HUES48 (cell line): ENCODE results near the gene THADA.

ENCODE experiments used
- H3K27ac ChIP-seq: one replicate; pipeline ENCODE4 v1.7.0; 2013; ENCODE audit warnings: low read depth, low read length, inconsistent platforms
- H3K27me3 ChIP-seq: 2 replicates; pipeline ENCODE4 v1.6.1; 2013; ENCODE audit warnings: mild to moderate bottlenecking, low read length; ENCODE audit not compliant: control insufficient read depth, insufficient read depth
- H3K36me3 ChIP-seq: 2 replicates; pipeline ENCODE4 v1.6.1; 2013; ENCODE audit warnings: low read length; ENCODE audit not compliant: control insufficient read depth, insufficient read depth
- H3K4me1 ChIP-seq: 2 replicates; pipeline ENCODE4 v1.6.1; 2013; ENCODE audit warnings: mild to moderate bottlenecking, low read length; ENCODE audit not compliant: control insufficient read depth, insufficient read depth
- H3K4me3 ChIP-seq: 2 replicates; pipeline ENCODE4 v1.5.1; 2013; ENCODE audit warnings: mild to moderate bottlenecking, low read depth, low read length
- H3K9ac ChIP-seq: 2 replicates; pipeline ENCODE4 v1.6.1; 2013; ENCODE audit warnings: mild to moderate bottlenecking, low read depth, low read length, moderate library complexity
- H3K9me3 ChIP-seq: 2 replicates; pipeline ENCODE4 v1.6.1; 2013; ENCODE audit warnings: low read length; ENCODE audit not compliant: control insufficient read depth, insufficient read depth

The THADA gene

DNA sequence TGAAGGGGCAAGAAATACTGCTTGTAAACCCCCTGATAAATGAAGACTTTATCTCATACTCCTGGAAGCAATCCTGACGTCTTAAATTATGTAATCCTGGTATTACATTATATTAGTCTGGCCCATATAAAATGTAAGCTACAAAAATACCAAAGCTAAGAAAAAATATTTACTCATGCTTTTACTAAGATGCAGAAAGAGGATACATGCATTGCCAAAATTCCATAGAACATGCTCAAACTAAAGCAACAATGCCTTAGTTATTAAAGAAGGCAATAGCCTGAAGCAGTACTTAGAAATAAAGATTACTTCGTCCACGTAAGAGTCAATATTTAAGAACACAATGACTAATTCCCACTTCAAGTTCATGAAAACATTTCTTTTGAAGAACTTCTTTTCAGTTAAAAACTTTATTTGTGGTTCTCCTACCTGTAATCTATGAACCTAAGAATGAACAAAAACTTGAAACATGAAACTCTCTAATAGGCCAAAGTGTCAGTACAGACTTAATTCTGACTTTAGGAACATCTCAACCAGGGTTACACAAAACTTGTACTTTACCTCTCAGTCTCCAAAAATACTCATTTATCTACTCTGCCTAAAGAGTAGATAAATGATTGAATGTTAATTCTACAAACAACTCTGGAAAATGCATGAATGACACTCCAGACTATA, 117.3 kb downstream of the THADA start:
- Histone ChIP-seq H3K4me3 (no peak overlapping the region), H3K27me3 (no peaks in the 10 kb centered on the region), H3K4me1 (no peaks in the 10 kb centered on the region), H3K27ac (no peak overlapping the region), H3K36me3 (no peaks in the 10 kb centered on the region), H3K9me3 (no peaks in the 10 kb centered on the region), H3K9ac (no peak overlapping the region)

DNA sequence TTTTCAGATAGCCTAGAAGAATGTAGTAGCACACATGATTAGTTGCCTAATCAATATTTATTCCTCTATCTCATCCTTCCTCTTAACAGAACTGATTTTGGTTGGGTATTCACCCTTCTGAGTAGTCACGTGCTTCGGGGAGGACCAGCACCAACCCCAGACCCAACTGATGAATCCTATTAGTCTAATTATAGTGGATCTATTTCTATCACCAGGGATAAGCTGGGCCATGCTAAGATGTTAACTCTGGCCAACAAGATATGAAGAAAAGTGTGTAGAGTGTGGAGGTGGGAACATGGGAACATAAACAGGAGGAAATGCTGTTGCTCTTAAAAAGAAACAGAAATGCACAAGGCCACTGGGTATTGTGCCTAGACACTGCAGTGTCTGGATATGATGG, 119.9 kb downstream of the THADA start:
- Histone ChIP-seq H3K9ac (no peak overlapping the region), H3K4me3 (no peak overlapping the region), H3K27ac (no peak overlapping the region), H3K36me3 (no peaks in the 10 kb centered on the region), H3K9me3 (no peaks in the 10 kb centered on the region), H3K27me3 (no peaks in the 10 kb centered on the region), H3K4me1 (no peaks in the 10 kb centered on the region)

DNA sequence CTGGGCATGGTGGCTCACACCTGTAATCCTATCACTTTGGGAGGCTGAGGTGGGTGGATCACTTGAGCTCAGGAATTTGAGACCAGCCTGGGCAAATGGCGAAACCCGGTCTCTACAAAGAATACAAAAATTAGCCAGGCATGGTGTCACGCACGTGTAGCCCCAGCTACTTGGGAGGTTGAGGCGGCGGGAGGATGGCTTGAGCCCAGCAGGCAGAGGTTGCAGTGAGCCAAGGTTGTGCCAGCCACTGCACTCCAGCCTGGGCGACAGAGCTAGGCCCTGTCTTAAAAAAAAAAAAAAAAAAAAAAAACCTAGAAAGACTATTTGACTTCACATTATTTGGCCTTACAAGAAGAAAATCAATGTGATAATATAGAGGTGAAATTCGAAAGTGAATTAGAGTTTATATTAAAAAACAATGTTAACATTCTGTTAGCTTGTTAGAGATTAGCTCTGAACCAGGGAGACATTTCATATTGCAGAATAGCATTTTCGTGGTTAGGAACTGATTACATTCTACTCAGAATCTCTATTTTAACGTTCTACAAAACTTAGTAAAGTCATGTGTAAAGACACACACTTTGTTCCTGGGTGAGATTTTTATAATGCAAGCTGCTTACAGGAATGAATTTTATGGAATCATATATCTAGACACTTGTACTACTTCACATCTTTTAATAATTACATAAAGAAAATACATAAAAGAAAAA, 120.5 kb downstream of the THADA start:
- H3K27me3 ChIP-seq = no peaks in the 10 kb centered on the region
- H3K9me3 ChIP-seq = no peaks in the 10 kb centered on the region
- H3K27ac ChIP-seq = no peak overlapping the region
- H3K36me3 ChIP-seq = no peaks in the 10 kb centered on the region
- H3K4me3 ChIP-seq = no peak overlapping the region
- no peaks in the 10 kb centered on the region for H3K4me1 ChIP-seq
- no peak overlapping the region for H3K9ac ChIP-seq

DNA sequence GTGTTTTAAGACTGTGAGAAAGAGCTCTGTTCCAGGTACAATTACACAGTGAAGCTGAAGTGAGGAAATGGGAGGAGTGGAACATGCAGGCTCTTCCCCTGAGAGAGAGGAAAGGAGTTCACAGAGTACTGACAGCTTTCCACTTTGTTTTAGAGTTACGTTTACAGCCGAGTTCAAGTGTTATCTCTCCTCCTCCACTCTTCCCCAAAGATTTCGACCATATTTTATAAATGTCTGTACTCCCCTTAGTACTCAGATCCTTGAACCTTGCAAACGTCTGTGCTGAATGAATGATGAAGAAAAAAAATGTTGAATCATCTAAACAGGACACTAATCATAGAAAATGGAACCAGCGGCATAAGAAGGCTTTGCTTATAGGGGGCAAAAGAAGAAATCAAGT, 121.6 kb downstream of the THADA start:
- Histone ChIP-seq H3K27me3 (no peaks in the 10 kb centered on the region), H3K4me3 (no peak overlapping the region), H3K27ac (no peak overlapping the region), H3K9ac (no peak overlapping the region), H3K36me3 (no peaks in the 10 kb centered on the region), H3K4me1 (peaks cover 6% of the 10 kb centered on the region; the same call in 1 of the 2 replicates), H3K9me3 (no peaks in the 10 kb centered on the region)

DNA sequence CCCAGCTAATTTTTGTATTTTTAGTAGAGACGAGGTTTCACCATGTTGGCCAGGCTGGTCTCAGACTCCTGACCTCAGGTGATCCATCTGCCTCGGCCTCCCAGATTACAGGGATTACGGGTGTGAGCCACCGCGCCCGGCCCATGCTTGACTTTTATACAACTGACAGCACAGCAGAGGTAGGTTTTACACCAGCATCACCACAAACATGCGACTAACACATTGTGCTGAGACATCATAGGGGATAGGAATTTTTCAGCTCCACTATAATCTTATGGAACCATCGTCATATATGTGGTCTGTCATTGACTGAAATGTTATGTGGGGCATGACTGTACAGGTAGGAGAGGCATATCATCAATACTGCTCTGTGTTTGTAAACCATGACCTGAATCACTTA, 122.1 kb downstream of the THADA start:
- peaks cover 11% of the 10 kb centered on the region for H3K4me1 ChIP-seq
- no peaks in the 10 kb centered on the region for H3K36me3 ChIP-seq
- no peaks in the 10 kb centered on the region for H3K9me3 ChIP-seq
- no peak overlapping the region for H3K4me3 ChIP-seq
- H3K9ac ChIP-seq = no peak overlapping the region
- no peak overlapping the region for H3K27ac ChIP-seq
- no peaks in the 10 kb centered on the region for H3K27me3 ChIP-seq

DNA sequence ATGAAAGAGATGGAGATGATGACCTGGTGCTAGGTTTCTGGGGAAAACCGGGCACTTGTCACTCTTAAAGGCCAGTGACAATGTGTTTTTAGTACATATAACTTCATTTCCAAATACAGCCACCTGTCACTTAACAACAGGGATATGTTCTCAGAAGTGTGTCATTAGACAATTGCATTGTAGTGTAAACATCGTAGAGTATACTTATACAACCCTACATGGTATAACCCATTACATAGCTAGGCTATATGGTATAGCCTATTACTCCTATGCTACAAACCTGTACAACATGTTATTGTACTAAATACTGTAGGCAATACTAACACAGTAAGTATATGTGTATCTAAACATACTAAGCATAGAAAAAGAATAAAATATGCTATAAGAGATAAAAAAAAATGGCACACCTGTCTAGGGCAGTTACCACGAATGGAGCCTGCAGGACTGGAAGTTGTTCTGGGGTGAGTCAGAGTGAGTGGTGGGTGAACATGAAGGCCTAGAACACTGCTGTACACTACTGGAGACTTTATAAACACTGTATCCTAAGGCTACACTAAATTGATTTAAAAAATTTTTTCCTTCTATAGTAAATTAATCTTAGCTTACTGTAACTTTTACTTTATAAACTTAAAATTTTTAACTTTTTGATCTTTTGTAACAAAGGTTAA, 123.2 kb downstream of the THADA start:
- Histone ChIP-seq H3K9me3 (no peaks in the 10 kb centered on the region), H3K36me3 (no peaks in the 10 kb centered on the region), H3K27me3 (no peaks in the 10 kb centered on the region), H3K4me3 (no peak overlapping the region), H3K27ac (no peak overlapping the region), H3K9ac (no peak overlapping the region), H3K4me1 (peaks cover 16% of the 10 kb centered on the region)

DNA sequence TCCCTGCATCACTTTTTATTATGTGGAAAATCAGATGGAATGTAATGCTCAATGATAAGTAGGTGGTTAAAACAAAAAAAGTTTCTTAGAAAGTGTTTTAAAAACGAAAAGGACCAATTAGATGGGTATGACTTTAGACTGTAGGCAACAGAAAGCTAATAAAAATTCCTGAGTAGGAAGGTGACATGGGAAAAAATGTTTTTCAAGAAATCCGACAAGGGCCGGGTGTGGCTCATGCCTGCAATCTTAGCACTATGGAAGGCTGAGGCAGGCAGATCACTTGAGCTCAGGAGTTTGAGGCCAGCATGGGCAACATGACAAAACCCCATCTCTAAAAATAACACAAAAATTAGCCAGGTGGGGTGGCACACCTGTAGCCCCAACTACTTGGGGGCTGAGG, 126.1 kb downstream of the THADA start:
- Histone ChIP-seq H3K4me3 (no peak overlapping the region), H3K9me3 (no peaks in the 10 kb centered on the region), H3K36me3 (no peaks in the 10 kb centered on the region), H3K27me3 (no peaks in the 10 kb centered on the region), H3K9ac (no peak overlapping the region), H3K4me1 (peaks cover 16% of the 10 kb centered on the region), H3K27ac (no peak overlapping the region)

DNA sequence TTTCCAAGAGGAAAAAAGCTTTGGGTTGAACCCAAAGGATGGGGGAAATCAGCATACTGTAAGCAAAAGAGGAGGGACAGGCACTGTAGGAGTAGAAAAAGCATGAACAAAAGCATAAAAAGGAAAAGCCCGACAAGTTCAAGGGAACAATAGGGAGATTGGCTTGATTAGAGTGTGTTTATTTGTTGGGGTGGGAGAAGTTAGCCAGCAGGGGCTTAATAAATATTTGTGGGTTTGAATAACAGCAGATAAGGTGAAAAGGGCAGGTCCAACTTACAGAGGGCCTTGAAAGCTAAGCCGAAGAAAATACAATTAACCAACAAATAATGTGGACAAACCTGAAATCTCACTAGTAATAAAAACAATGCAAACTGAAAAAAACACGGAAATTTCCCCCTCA, 126.7 kb downstream of the THADA start:
- Histone ChIP-seq H3K4me3 (no peak overlapping the region), H3K36me3 (no peaks in the 10 kb centered on the region), H3K9me3 (no peaks in the 10 kb centered on the region), H3K27ac (no peak overlapping the region), H3K9ac (no peak overlapping the region), H3K27me3 (no peaks in the 10 kb centered on the region), H3K4me1 (peaks cover 16% of the 10 kb centered on the region)

DNA sequence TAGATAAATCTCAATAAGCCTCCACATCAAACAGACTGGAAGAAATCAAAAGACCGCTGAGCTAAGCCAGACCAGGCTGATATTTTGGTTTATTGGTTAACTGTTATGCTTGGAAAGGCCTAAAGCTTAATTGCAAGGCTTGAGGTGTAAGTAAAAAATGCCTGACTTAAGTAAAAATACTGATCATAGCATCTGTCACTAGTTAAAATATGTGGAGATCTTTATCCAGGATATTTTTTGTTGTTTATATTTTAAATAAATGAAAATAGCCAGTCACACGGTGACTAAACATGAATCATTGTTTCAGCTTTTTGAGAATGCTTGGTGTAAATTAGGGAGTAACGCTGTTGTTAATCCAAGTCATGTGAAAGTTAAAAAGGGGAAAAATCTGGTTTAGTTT, 127.9 kb downstream of the THADA start:
- no peaks in the 10 kb centered on the region for H3K9me3 ChIP-seq
- H3K27me3 ChIP-seq = no peaks in the 10 kb centered on the region
- H3K4me1 ChIP-seq = peaks cover 16% of the 10 kb centered on the region
- H3K9ac ChIP-seq = no peak overlapping the region
- no peaks in the 10 kb centered on the region for H3K36me3 ChIP-seq
- H3K4me3 ChIP-seq = no peak overlapping the region
- H3K27ac ChIP-seq = no peak overlapping the region

DNA sequence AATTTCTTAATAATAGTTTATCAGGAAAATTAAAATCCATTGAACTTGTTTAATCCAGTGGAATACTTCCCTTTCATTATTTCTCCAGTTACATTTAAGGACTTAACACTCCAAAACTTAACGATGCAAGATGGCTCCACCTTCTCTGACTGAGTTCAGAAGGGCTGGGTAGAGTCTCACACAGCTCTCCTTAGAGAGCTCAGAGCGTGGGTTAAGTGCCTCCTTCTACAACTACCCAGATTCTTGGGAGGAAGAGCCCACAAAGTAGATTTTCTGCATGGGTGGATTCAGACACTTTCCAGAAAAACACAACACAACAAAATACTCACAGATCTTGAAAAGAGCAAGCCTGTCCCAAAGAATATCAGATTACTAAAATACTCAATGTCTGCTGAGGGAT, 130.6 kb downstream of the THADA start:
- Histone ChIP-seq H3K4me1 (peaks cover 16% of the 10 kb centered on the region), H3K4me3 (no peak overlapping the region), H3K27me3 (no peaks in the 10 kb centered on the region), H3K27ac (no peak overlapping the region), H3K9me3 (no peaks in the 10 kb centered on the region), H3K9ac (no peak overlapping the region), H3K36me3 (no peaks in the 10 kb centered on the region)

DNA sequence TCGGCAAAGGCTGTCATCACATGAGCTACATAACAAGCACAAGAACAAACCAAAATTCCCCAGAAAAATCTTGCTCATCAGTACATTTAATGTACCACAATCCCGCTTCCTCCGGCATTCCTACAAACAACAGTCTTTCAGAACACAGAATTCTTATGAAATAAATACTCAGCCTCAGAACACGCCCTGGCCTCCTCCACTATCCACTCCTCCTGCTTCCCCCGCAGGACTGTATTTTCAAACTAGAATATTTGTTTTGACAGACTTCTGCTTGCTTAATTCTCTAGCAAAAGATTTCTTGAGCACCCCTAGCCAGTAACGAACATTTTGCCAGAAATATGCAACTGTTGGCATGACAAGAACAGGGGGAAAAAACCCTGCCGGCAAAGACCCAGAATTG, 131.2 kb downstream of the THADA start:
- Histone ChIP-seq H3K9me3 (no peaks in the 10 kb centered on the region), H3K27me3 (no peaks in the 10 kb centered on the region), H3K4me3 (no peak overlapping the region), H3K27ac (no peak overlapping the region), H3K4me1 (peaks cover 13% of the 10 kb centered on the region), H3K9ac (no peak overlapping the region), H3K36me3 (no peaks in the 10 kb centered on the region)
